Activated CD4-positive, CD25-positive, alpha-beta regulatory T cell (primary cell): ENCODE data around the gene AREG.

Source experiments
- DNase-seq, 4 experiments: peaks; one replicate each; lab custom pipeline; 2025; lab: John Stamatoyannopoulos, UW

The AREG gene

GRCh38 chr4:74444891-74445642 lies at the start of gene AREG:
Gene AREG, plus strand, starts transcription at chr4:74445136. Its CDS starts 210 bp downstream, at chr4:74445346.
- peak; percentile 32 to 75 (median 62) for DNase-seq

GRCh38 chr4:74395633-74396032 lies 49.3 kb upstream of the AREG start:
- DNase-seq: no peak

- DNase-seq: no peak
These were observed 47.0 kb upstream of the AREG start for GRCh38 chr4:74397748-74398426.

GRCh38 chr4:74398894-74399589 lies 45.9 kb upstream of the AREG start:
- DNase-seq: peak in 1 of 4 experiments; percentile 1

- DNase-seq: no peak
These were observed 44.5 kb upstream of the AREG start for GRCh38 chr4:74400395-74400794.

GRCh38 chr4:74402692-74403456 lies 42.1 kb upstream of the AREG start:
- no peak for DNase-seq

- no peak for DNase-seq
These were observed 37.0 kb upstream of the AREG start for GRCh38 chr4:74407891-74408290.

- no peak for DNase-seq
These were observed 36.3 kb upstream of the AREG start for GRCh38 chr4:74408639-74409038.

- no peak for DNase-seq
These were observed 34.7 kb upstream of the AREG start for GRCh38 chr4:74410272-74410671.

GRCh38 chr4:74412225-74412624 lies 32.7 kb upstream of the AREG start:
- no peak for DNase-seq

- no peak for DNase-seq
These were observed 31.7 kb upstream of the AREG start for GRCh38 chr4:74413265-74413664.

- DNase-seq: no peak
These were observed 30.7 kb upstream of the AREG start for GRCh38 chr4:74414149-74414809.

- DNase-seq: no peak
These were observed 29.2 kb upstream of the AREG start for GRCh38 chr4:74415602-74416300.

GRCh38 chr4:74418063-74418670 lies 26.8 kb upstream of the AREG start:
- no peak for DNase-seq

- DNase-seq: no peak
These were observed 24.1 kb upstream of the AREG start for GRCh38 chr4:74420863-74421262.

GRCh38 chr4:74423104-74423503 lies 21.8 kb upstream of the AREG start:
- DNase-seq: no peak

GRCh38 chr4:74424111-74424510 lies 20.8 kb upstream of the AREG start:
- no peak for DNase-seq

- DNase-seq: no peak
These were observed 18.8 kb upstream of the AREG start for GRCh38 chr4:74426101-74426500.

- DNase-seq: no peak
These were observed 16.7 kb upstream of the AREG start for GRCh38 chr4:74428276-74428675.

- no peak for DNase-seq
These were observed 13.7 kb upstream of the AREG start for GRCh38 chr4:74431113-74431826.
